ENCODE results near the gene CDKL1.
A peak's percentile ranks its signal among the peaks of the same experiment; 100 is the strongest.

The CDKL1 gene

DNA sequence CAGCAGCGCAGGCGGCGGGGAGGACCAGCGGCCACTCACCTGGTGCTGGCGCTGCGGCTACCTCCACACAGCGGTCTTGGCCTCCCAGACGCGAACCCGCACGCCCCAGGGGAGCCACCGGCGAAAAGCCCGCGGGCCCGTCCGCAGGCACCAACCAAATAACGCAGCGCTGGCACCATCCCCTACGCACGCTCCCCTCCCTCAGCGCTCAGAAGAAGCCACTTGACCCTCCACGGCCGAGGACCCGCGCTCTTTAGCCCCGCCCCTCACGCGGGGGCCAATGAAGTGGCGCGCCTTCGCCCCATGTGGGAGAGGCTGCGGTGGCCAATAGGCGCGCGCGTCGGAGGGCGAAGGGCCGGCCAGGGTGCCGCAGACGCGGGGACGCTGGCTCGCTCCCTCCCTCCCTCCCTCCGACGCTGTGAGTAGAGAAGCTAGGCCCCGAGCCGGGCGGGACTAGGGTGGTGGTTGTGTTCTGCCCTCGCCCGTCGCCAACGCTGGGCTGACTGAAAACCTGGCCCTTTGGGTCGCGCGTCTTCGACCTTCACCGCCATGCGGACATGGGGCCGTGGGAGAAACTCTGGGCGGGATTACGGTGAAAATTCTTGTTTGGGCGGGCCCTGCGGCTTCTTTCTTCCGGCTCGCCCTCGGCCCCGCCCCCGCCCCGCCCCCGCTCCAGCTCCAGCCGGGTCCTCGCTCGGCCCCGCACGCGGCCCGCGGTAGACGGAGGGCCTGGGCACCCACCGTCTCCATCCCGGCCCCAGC lies 84.5 kb downstream of the CDKL1 start, which contains the start of the genes DMAC2L and L2HGDH:
Gene DMAC2L (plus strand): TSS at position 353 of the 762 bp plus-strand sequence. CDS start 9,164 bp downstream, outside the sequence.
Gene L2HGDH (minus strand): TSS at position 258 of the 762 bp plus-strand sequence. CDS start 79 bp downstream, at position 179.
- H3K79me2 ChIP-seq (ENCODE audit: insufficient read depth, low read depth), result peaks cover 10% of the 10 kb centered on the region
- peak within 1 kb of the TSS; percentile 78 for H3K9ac ChIP-seq
- no peaks in the 10 kb centered on the region for H4K20me1 ChIP-seq (ENCODE audit: insufficient read depth)
- H2AFZ ChIP-seq (ENCODE audit: low read depth), result peak within 1 kb of the TSS; percentile 87
- H3K4me1 ChIP-seq (ENCODE audit: low read depth, poor library complexity, severe bottlenecking), result peaks cover 15% of the 10 kb centered on the region
- H3K36me3 ChIP-seq (ENCODE audit: insufficient read depth), result no peaks in the 10 kb centered on the region
- H3K4me2 ChIP-seq, result peak within 1 kb of the TSS; percentile 91
- no peaks in the 10 kb centered on the region for H3K27me3 ChIP-seq (ENCODE audit: insufficient read depth, low read depth)
- TF ChIP-seq, protein P1, sequence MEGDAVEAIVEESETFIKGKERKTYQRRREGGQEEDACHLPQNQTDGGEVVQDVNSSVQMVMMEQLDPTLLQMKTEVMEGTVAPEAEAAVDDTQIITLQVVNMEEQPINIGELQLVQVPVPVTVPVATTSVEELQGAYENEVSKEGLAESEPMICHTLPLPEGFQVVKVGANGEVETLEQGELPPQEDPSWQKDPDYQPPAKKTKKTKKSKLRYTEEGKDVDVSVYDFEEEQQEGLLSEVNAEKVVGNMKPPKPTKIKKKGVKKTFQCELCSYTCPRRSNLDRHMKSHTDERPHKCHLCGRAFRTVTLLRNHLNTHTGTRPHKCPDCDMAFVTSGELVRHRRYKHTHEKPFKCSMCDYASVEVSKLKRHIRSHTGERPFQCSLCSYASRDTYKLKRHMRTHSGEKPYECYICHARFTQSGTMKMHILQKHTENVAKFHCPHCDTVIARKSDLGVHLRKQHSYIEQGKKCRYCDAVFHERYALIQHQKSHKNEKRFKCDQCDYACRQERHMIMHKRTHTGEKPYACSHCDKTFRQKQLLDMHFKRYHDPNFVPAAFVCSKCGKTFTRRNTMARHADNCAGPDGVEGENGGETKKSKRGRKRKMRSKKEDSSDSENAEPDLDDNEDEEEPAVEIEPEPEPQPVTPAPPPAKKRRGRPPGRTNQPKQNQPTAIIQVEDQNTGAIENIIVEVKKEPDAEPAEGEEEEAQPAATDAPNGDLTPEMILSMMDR (conservative IDR thresholded peaks at IDR 0.05; ENCODE audit: low read depth, low read length), result no peak
- H3K27ac ChIP-seq, result peak within 1 kb of the TSS; percentile 76
- no peak within 1 kb of the TSS for H3K4me3 ChIP-seq (IDR thresholded peaks at IDR 0.05; ENCODE audit: insufficient read depth, low read depth, low read length)

DNA sequence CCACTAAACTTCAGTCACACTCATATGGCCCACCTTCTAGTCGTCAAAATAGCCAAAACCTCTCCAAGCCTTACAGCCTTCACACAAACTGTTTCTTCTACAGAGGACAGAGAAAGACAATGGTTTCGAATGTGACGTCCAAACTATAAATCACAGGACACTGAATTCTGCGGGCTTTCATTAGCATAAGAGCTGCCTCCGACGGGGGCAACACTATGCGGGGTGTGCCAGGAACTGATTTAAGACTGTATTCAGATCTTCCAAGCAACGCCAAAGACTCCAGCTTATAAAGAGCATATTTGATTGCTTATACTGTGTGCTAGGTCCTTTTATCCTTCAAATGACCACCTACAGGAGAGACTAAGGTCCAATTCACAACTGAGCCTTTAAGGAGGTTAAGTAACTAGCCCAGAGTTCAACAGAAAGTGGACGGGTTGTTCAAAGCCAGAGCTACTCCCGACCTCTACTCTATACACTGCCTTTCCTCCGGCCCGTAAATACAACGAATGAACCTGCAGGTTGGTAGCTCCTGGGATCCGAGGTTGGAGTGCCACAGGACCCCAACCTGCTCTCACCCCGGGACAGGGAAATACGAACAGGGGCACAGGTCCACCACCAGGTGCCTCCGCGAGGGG lies 85.2 kb downstream of the CDKL1 start:
- Histone ChIP-seq H3K36me3 (ENCODE audit: insufficient read depth) (no peaks in the 10 kb centered on the region), H3K4me2 (peak overlapping the region; percentile 88), H3K4me1 (ENCODE audit: low read depth, poor library complexity, severe bottlenecking) (peaks cover 15% of the 10 kb centered on the region), H3K79me2 (ENCODE audit: insufficient read depth, low read depth) (peaks cover 10% of the 10 kb centered on the region), H3K4me3 (IDR thresholded peaks at IDR 0.05; ENCODE audit: insufficient read depth, low read depth, low read length) (no peak overlapping the region), H2AFZ (ENCODE audit: low read depth) (peak overlapping the region; percentile 87), H4K20me1 (ENCODE audit: insufficient read depth) (no peaks in the 10 kb centered on the region), H3K27me3 (ENCODE audit: insufficient read depth, low read depth) (no peaks in the 10 kb centered on the region), H3K27ac (0 out of 2 replicates have a peak overlapping the region, but pooled peaks have one; percentile 3), H3K9ac (peak overlapping the region; percentile 78; the same call in 1 of the 2 replicates)
- TF ChIP-seq, protein P1 (conservative IDR thresholded peaks at IDR 0.05; ENCODE audit: low read depth, low read length), result no peak

DNA sequence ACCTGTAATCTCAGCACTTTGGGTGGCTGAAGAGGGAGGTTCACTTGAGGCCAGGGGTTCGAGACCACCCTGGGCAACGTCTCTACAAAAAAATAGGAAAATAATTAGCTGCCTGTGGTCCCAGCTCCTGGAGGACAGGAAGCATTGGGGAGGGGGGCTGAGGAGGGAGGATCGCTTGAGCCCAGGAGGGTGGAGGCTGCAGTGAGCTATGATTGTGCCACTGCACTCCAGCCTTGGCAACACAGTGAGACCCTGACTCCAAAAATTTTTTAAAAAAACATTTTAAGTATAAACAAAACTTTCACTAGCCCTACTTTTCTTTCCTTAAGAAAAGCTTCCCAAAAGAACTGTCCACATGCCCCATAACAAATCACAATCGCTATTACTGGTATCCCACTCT lies 86.2 kb downstream of the CDKL1 start:
- H3K27me3 ChIP-seq (ENCODE audit: insufficient read depth, low read depth), result no peaks in the 10 kb centered on the region
- peaks cover 10% of the 10 kb centered on the region for H3K79me2 ChIP-seq (ENCODE audit: insufficient read depth, low read depth)
- H2AFZ ChIP-seq (ENCODE audit: low read depth), result no peak overlapping the region
- no peak overlapping the region for H3K9ac ChIP-seq
- no peaks in the 10 kb centered on the region for H4K20me1 ChIP-seq (ENCODE audit: insufficient read depth)
- H3K4me3 ChIP-seq (IDR thresholded peaks at IDR 0.05; ENCODE audit: insufficient read depth, low read depth, low read length), result no peak overlapping the region
- H3K4me2 ChIP-seq, result no peak overlapping the region
- H3K36me3 ChIP-seq (ENCODE audit: insufficient read depth), result no peaks in the 10 kb centered on the region
- TF ChIP-seq, protein P1 (conservative IDR thresholded peaks at IDR 0.05; ENCODE audit: low read depth, low read length), result no peak
- H3K27ac ChIP-seq, result no peak overlapping the region
- peaks cover 15% of the 10 kb centered on the region for H3K4me1 ChIP-seq (ENCODE audit: low read depth, poor library complexity, severe bottlenecking)

DNA sequence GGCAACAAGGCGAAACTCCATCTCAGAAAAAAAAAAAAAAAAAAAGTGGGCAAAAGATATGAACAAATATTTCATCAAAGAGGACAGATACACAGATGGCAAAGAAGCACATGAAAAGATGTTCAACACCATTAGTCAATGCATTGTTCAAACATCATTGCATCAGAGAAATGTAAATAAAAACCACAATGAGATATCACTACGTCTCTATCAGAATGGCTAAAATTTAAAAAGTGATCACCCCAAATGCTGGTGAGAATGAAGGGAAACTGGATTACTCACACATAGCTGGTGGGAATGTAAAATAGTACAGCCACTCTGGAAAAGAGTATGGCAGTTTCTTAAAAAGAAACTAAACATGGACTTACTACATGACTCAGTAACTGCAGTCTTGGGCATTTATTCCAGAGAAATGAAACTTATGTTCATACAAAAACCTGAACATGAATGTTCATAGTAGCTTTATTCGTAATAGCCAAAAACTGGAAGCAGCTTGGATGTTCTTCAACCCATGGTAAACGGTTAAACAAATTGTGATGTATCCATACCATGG lies 88.2 kb downstream of the CDKL1 start:
- H3K27ac ChIP-seq, result no peak overlapping the region
- no peak overlapping the region for H3K4me2 ChIP-seq
- no peaks in the 10 kb centered on the region for H3K36me3 ChIP-seq (ENCODE audit: insufficient read depth)
- H3K9ac ChIP-seq, result no peak overlapping the region
- peaks cover 10% of the 10 kb centered on the region for H3K79me2 ChIP-seq (ENCODE audit: insufficient read depth, low read depth)
- no peaks in the 10 kb centered on the region for H4K20me1 ChIP-seq (ENCODE audit: insufficient read depth)
- no peaks in the 10 kb centered on the region for H3K27me3 ChIP-seq (ENCODE audit: insufficient read depth, low read depth)
- TF ChIP-seq, protein P1 (conservative IDR thresholded peaks at IDR 0.05; ENCODE audit: low read depth, low read length), result no peak
- no peak overlapping the region for H3K4me3 ChIP-seq (IDR thresholded peaks at IDR 0.05; ENCODE audit: insufficient read depth, low read depth, low read length)
- peaks cover 14% of the 10 kb centered on the region for H3K4me1 ChIP-seq (ENCODE audit: low read depth, poor library complexity, severe bottlenecking)
- H2AFZ ChIP-seq (ENCODE audit: low read depth), result no peak overlapping the region

Data from KMS-11 (cell line).